ENCODE measurements around the gene ANKRD34A.
A peak's percentile ranks its signal among the peaks of the same experiment; 100 is the strongest.

ANKRD34A gene

DNA sequence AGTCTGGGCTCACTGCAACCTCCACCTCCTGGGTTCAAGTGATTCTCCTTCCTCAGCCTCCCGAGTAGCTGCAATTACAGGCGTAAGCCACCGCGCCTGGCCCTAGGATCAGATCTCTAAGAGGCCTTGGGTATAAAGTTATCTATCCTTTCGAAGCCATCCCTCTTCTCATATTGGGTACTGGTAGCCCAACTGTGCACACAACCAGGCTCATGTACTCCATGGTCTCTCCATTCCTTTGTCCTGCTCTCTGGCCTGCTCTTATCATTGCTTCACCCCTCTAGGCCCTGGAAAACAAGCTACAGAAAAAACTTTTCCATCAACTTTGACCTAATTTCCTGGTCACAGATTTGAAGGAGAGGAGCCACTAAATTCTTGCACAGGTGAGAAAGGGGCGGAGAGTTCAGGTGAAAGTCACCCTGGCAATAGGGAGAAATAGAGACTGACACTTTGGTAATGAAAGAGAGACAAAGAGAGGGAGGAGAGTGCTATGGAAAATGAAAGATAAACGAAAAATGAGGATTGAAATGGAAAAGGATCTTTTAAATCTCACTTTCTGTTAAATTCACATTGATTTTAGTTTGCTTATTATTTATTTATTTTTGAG is 26.0 kb upstream of the ANKRD34A start:
- DNase-seq (ENCODE audit: low spot score): no peak

DNA sequence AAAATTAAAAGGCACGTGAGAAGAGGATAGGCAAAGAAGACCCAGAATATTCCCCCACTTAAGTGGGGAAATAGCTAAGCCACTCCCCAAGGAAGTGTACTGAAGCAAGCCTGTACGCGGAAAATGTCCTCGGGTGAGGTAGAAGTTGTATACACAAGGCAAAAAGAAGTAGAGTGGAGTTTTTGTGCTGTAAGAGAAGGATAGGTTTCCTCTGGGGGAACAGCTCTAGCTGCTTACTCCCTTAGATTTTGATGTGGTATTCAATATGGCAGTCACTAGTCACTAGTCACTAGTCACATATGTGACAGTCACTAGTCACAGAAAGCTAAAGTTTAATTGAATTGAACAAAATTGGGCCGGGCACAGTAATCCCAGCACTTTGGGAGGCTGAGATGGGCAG is 24.4 kb upstream of the ANKRD34A start:
- peak; percentile 26 for DNase-seq (ENCODE audit: low spot score)

DNA sequence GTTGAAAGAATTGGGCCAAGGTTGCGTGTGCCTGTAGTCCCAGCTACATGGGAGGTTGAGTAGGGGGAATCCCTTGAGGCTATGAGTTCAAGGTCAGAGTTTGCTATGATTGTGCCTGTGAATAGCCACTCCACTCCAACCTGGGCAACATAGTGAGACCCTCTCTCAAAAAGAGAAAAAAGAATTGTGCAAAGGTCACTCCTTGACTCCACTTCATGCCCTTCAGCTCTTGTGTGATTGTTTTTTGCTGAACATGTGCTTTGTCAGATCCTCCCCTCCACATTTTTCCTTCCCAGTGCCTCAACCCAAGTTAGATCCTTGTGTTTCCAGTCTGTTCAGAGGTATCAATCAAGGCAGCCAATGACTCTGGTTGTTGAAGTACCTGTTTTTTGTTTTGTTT is 23.6 kb upstream of the ANKRD34A start:
- no peak for DNase-seq (ENCODE audit: low spot score)

DNA sequence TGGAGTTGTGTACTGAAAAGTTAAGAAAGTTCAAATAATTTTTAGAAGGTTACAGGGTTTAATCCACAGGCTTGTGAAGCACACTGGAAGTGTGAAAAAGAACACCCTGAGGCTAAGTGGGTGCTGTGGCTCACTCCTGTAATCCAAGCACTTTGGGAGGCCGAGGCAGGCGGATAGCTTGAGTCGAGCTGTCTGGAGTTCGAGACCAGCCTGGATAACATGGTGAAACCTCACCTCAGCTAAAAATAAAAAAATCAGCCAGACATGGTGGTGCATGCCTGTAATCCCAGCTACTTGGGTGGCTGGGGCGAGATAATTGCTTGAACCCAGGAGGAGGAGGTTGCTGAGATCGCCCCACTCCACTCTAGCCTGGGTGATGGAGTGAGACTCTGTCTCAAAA is 22.2 kb upstream of the ANKRD34A start:
- no peak for DNase-seq (ENCODE audit: low spot score)

DNA sequence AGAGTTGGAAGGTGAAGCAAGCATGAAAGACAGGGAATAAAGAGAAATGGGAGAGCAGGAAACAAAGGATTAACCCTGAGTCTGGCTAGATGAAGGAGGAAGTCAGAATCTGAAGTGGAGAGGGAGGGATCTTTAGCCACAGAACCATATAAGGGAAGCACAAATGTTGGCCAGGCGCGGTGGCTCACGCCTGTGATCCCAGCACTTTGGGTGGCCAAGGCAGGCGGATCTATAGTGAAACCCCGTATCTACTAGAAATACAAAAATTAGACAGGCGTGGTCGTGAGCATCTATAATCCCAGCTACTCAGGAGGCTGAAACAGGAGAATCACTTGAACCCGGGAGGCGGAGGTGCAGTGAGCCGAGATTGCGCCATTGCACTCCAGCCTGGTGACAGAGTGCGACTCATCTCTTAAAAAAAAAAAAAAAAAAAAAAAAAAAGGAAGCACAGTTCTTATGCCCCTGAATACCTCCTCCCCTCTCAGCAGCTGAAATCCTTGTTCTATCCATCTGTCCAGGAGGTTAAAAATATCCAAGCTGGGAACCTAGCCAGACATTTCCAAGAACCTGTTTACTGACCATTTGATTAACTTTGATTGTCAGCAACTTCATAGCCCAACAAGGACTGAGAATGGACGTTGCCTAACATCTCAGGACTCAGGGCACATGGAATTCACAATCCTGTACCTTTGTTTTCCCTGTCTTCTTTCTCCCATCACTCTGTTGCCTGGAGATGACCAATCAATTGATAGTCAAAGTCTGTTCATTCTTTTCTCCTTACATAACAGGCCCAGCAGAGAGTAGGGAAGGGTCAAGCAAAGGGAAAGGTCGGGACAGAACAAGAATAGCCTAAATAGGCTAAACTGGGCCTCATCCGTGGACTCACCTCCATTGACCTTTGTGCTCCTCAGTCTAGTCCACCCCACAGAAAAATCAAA is 21.4 kb upstream of the ANKRD34A start:
- DNase-seq (ENCODE audit: low spot score): no peak

DNA sequence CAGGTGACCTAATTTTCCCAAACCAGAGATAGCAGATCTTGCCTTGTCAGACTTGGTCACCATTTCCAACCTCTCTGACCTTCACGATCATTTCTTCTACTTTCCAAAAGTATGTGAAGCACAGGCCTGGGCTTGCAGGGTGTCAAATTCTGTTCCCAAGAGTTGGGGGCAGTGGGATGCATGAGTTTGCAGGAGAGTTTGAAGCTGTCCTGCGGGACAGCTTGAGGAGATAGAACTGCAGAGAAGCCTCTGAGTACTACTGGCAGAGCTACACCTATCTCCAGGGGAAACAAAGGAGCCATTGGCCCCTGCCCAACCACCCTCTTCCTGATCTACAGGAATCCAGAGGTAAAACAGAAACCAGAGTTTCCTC is 20.7 kb upstream of the ANKRD34A start:
- DNase-seq (ENCODE audit: low spot score): no peak

DNA sequence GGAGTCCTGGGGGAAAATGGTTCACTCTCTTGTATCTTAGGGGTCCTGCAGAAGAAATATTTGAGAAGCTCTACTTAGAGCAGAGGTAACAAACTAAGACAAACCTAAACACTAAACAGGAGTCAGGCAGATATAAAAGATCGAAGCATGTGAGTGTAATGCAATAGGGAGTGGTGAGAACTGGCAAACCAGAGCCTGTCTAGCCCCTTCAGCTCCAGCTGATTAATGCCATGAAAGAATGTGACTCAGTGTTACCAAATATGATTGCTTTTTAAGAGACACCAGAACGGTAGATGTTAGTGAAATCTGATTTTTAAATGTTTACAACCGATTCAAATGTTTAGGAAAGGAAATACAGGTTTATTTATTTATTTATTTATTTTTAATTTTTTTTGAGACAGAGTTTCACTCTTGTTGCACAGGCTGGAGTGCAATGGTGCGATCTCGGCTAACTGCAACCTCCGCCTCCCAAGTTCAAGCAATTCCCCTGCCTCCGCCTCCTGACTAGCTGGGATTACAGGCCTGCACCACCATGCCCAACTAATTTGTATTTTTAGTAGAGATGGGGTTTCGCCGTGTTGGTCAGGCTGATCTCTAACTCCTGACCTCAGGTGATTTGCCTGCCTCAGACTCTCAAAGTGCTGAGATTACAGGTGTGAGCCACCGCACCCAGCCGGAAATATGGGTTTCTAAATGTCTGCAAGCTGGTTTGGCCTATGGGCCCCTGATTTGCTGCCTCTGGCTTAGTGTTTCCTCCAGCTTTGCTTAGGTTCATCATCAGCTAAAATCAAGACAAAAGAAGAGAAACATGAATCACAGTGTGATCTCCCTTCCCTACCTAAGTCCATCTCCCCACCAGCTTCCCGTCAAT is 19.8 kb upstream of the ANKRD34A start:
- DNase-seq (ENCODE audit: low spot score): peak; percentile 51

DNA sequence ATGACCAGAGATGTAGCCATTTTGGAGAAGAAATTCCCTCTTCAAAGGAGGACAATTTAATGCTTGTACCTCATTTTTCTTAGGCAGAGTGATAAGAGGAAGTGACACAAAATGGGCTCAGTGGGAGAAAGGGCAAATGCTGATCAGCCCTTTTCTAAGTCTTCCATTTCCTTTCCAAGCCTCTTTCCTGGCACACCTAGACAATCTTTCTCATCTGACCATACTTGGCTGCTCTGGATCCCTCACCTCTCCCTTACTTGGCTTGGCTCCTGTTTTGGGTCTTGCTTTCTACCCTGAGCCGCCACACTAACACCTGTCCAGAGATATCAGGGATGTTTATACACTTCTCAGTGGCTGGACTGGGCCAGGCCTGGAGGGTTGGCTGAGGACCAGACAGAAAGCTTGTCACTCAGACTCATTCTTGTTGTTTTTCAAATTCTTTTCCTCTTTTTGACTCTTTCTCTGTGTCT is 18.9 kb upstream of the ANKRD34A start:
- no peak for DNase-seq (ENCODE audit: low spot score)

DNA sequence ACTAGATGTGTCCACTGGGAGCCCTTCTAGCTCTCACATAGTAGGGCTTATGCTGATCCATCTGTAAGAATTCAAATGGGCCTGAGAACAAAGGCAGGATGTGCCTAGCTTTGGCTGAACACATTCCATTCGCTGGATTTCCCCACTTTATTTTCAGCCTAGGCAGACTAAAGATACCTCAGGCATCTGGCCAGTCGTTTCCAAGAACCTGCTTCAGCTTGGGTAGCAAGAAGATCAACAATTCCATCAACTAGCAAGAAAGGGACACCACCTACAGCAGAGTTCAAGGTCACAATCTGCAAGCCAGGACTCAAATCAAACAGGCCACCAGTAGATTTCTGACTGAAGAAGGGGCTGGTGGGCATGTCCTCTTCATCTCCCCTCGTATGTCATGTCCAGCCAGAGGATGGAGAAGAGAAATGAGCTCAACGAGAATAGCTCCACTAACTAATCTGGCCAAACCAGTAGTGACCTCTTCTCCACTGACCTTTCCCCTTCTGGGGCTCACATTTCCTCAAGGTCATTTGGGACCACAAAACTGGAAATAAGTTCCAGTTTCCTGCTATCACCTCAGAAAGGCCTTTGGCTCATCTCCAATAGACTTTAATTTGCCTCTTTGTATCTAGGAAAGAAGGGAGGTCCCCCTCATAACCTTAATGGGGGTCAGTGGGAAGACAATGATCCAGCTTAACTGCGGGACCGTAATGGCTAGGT is 17.8 kb upstream of the ANKRD34A start:
- DNase-seq (ENCODE audit: low spot score): no peak

DNA sequence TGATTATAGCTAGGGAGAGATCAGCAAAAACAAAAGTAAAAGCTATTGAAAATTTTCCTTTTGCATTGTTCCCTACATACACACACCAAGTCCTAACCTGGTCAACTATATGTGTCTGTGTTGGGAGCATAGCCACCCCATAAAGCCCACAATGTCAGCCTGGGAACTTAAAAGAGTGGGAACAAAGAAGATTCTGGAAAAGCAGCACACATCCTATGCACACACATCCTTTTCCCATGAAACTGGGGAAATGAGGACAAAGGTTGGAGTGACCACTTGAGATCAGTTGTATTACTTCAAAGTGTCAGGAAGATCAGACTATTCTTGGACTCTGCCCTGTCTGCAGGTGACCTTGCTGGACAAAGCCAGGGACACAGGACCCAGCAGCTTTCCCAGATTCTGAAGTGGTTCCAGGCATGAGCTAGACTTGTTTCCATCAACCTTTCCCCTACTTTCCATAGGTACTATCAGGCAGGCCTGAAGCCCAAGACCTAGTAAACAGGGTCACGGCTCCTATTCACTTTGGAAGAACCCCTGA is 16.2 kb upstream of the ANKRD34A start:
- no peak for DNase-seq (ENCODE audit: low spot score)

DNA sequence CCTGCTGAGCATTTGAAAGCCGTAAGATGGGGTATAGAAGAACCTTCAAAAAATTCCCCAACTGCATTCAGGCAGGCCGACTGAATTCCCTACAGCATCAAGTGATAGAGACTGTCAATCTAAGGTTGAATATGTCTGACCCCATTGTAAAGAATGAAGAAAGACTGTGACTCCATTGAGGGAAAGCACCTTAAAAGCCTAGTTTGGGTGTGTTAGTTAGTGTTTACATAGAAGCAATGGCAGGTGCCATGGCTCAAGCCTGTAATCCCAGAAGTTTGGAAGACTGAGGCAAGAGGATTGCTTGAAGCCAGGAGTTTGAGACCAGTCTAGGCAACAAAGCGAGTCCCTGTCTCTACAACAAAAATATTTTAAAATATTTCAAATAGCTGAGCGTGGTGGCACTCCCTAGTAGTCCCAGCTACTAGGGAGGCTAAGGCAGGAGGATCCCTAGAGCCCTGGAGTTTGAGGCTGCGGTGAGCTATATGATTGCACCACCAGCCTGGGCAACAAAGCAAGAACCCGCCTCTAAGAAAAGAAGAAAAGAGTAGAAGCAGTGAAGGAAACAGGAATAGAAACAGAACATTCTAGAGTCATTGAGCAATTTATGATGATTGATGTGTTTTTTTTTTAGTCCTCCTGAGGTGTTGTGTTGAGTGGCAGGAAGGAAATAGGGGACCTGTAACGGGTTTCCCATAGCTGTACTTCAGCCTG is 15.5 kb upstream of the ANKRD34A start:
- peak; percentile 64 for DNase-seq (ENCODE audit: low spot score)

DNA sequence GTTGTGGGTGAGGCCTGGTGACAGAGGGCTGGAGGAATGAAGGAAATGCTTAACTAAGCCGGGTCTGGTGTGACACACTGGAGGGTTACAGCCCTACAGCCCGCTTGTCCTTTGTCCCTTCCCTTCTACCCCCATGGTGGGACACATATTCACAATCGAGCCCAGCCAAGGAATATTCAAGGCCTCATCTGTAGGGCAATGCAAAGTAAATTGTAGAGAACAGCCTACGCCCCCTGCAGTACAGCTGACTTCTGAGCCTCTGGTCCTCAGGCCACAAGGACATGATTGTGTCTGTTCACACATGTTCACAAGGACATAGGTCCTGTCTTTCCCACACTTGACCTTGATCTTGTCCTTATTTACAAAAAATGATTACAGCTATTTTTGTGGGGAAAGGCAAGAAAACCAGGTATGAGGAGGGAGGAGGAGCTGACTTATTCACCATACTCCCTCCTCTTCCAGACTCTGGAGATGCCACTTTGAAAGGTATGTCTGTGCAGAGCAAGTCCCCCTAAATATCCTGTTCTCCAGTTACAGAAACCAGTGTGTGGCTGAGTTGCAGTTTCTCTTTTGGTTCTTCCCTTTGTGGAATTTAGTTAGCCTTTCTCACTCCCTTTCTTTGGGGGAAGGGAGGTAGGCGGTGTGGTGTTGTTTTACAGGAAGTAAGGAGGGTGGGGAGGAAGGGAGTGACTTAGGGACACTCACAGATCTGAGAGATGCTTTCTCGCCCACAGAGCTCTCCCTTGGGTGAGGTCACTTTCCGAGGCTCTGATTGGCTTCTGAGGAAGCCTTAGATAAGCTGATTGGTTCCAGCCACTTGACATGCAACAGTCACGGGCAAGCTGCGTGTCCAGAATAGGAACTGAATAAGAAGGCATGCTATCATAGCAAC is 14.7 kb upstream of the ANKRD34A start:
- DNase-seq (ENCODE audit: low spot score): peak; percentile 87

DNA sequence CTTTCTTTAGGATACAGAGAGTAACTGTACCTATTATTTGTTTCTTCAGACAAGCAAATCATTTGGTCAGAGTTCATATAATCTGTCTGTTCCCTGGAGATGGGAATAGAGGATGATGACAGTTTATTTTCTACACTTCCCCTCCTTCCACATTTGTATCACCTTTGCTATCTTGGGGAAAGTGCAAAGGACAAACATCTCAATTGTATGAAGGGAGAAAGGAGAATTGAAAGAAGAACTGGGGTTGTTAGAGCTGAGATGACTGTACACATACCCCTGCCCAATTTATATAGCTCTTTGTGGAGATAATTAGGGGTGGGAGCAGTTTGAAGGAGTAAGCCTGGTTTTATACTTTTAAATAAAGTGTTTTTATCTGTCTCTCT is 14.1 kb upstream of the ANKRD34A start:
- no peak for DNase-seq (ENCODE audit: low spot score)

DNA sequence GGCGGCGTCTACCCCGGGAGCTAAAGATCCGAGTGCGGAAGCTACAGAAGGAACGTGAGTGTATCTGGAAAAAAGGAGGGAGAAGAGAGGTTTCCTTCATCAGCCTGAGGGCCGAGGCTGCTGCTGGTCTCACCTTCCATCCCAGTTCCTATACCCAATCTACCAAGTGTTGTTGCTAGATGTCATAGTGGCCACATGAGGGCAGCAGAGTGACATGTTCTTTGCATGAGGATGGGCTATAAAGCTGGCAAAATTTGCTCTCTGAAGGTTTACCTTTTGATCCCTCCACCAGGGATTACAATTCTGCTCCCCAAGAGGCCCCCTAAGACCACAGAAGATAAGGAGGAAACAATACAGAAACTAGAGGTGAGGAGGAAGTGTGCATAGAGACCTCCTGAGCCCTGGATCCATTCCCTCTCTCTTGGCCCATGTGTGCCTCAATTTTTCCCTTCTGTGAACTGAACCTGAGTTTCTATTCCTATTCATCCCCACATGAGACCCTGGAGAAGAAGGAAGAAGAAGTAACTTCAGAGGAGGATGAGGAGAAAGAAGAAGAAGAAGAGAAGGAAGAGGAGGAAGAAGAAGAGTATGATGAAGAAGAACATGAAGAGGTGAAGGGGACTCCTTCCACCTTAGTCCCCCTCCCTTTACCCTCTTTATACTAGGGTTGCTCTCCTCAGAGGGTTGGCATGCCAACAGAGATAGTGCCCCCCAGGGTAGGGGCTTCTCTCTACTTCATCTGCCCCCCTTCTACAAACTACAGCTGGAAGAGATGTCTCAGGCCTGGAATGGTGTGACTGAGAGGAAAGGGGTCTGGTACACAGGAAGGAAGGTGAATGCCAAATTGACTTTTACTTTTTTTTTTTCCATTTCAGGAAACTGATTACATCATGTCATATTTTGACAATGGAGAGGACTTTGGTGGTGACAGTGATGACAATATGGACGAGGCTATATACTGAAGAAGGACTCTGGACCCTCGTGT is 13.4 kb upstream of the ANKRD34A start:
- DNase-seq (ENCODE audit: low spot score): peak; percentile 84

DNA sequence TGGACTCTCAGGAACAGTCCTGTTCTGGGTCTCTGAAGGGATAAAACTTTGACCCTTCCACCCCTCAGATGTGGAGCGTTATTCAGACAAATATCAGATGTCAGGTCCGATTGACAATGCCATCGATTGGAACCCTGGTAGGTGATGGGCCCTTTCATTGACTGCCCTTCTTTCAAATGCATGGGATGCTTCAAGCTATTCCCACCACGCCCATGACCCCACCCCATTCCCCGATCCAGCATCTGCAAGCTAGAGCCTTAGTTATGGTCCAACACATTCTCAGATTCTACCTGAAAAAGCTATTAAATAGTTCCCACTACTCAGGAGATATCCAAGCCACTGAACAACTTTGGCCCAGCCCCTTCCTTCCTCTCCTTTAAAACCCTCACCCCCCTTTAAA is 12.6 kb upstream of the ANKRD34A start:
- DNase-seq (ENCODE audit: low spot score): no peak

DNA sequence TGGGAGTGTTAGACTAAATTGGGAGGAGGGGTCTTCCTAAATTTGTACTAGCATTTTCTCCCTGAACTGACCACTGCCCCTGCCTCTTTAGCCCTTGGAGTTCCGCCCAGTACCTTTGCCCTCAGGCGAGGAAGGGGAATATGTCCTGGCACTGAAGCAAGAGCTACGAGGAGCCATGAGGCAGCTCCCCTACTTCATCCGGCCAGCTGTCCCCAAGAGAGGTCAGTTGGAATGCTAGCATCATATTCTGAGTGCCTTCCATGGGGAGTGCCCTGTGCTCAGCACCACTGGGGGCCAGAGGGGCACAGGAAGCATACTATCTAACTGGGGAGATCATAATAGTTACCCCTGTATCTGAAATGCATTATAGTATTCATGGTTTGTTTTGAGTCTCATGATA is 10.8 kb upstream of the ANKRD34A start:
- DNase-seq (ENCODE audit: low spot score): no peak

DNA sequence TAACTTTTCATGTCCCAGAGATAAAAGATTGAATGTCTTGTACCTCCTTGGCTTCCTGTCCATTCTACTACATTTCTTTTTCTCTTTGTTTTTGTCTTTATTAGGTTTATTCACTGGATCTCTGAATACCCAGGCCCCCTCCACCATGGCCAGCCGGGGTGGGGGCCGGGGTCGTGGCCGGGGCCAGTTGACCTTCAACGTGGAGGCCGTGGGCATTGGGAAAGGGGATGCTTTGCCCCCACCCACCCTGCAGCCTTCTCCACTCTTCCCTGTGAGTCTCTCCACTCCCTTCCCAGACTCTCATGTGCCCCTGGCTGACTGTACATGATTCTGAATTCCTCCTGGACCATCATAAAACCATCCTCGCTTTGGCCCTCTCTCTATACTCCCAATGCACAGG is 10.3 kb upstream of the ANKRD34A start:
- no peak for DNase-seq (ENCODE audit: low spot score)

DNA sequence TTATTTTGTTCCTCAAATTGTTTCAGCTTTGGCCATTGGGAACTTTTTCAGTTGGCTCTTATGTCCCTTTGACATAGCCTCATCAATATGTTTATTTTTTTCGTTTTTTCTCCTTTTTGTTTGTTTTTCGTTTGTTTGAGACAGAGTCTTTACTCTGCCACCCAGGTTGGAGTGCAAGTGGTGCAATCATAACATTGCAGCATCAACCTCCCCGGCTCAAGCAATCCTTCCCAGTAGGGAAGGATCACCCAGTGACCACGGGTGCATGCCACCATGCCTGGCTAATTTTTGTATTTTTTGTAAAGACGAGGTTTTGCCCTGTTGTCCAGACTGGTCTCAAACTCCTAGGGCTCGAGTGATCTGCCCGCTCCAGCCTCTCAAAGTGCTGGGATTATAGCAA is 8.2 kb upstream of the ANKRD34A start:
- DNase-seq (ENCODE audit: low spot score): no peak

DNA sequence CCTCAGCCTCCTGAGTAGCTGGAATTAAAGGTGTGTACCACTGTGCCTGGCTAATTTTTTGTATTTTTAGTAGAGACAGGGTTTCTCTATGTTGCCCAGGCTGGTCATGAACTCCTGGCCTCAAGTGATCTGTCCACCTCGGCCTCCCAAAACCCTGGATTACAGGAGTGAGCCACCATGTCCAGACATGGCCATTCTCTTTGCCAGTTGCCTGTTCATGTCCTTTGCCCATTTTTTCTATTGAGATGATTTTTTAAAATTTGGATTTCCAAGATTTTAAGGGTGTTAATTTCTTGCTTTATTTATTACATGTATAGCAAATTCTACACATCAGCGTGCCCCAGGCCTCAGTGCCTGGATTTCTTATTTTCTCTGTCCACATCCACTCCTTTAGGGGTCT is 2.9 kb upstream of the ANKRD34A start:
- no peak for DNase-seq (ENCODE audit: low spot score)
